GM12878 (cell line): ENCODE data around the gene THOC5. TPM values are rescaled to one million over a fixed set of nuclear protein-coding genes. Genes with fewer than 3 reads are reported as not detected.

Source experiments
- ASH2L ChIP-seq: fragments of 300-600, 200-600 bp; sonication (generic); IDR thresholded peaks from 2 replicates; pipeline ENCODE4 v1.6.1; 2017; ENCODE audit warnings: low read depth, mild to moderate bottlenecking, borderline replicate concordance
- BCLAF1 ChIP-seq: fragments of 450-650 bp; IDR thresholded peaks from 2 replicates; pipeline ENCODE4 v1.6.1; 2017; ENCODE audit warnings: antibody characterized with exemption, mild to moderate bottlenecking, moderate library complexity
- CREM ChIP-seq: IDR thresholded peaks from 2 replicates; pipeline ENCODE4 v1.6.1; 2014; ENCODE audit warnings: antibody characterized with exemption, low read depth
- EP300 ChIP-seq, 2 experiments: fragments of 150-350 bp in 1 of 2; IDR thresholded peaks; 2 replicates each; pipeline ENCODE4 v1.6.1; 2011 to 2012; ENCODE audit warnings: low read depth in 2 of 2, low read length in 2 of 2, borderline replicate concordance in 1 of 2, improper control_type of control experiment in 1 of 2, inconsistent platforms in 1 of 2; ENCODE audit not compliant: control insufficient read depth in 1 of 2
- HCFC1 ChIP-seq: fragments of 150-350 bp; IDR thresholded peaks from 2 replicates; pipeline ENCODE4 v1.6.1; 2014; ENCODE audit warnings: low read length
- HDAC2 ChIP-seq: fragments of 200-600 bp; sonication (generic); IDR thresholded peaks from 2 replicates; pipeline ENCODE4 v1.6.1; 2017
- JUND ChIP-seq: IDR thresholded peaks from 2 replicates; pipeline ENCODE4 v1.6.1; 2012; ENCODE audit warnings: low read depth, mild to moderate bottlenecking, low read length, improper control_type of control experiment, moderate library complexity
- MYB ChIP-seq: fragments of 150-350 bp; IDR thresholded peaks from 2 replicates; pipeline ENCODE4 v1.6.1; 2014; ENCODE audit warnings: mild to moderate bottlenecking, low read depth, low read length, borderline replicate concordance
- NRF1 ChIP-seq: conservative IDR thresholded peaks from 2 replicates; pipeline ENCODE4 v1.6.1; 2011; ENCODE audit warnings: mild to moderate bottlenecking, low read depth, low read length, improper control_type of control experiment
- PAX5 ChIP-seq: IDR thresholded peaks from 2 replicates; pipeline ENCODE4 v1.6.1; 2011; ENCODE audit warnings: low read depth, low read length, borderline replicate concordance
- POLR2AphosphoS5 ChIP-seq: IDR thresholded peaks from 2 replicates; pipeline ENCODE4 v1.6.1; 2011; ENCODE audit warnings: mild to moderate bottlenecking, low read length, inconsistent platforms
- RBBP5 ChIP-seq: fragments of 200-600 bp; sonication (generic); conservative IDR thresholded peaks from 2 replicates; pipeline ENCODE4 v1.6.1; 2016
- SP1 ChIP-seq: IDR thresholded peaks from one replicate; pipeline ENCODE4 v1.6.1; 2011; ENCODE audit warnings: low read depth, low read length
- SREBF2 ChIP-seq: IDR thresholded peaks from 2 replicates; pipeline ENCODE4 v1.6.1; 2012; ENCODE audit warnings: mild to moderate bottlenecking, low read length
- ZBTB33 ChIP-seq: fragments of 450-650 bp; IDR thresholded peaks from 2 replicates; pipeline ENCODE4 v1.6.1; 2017; ENCODE audit warnings: mild to moderate bottlenecking
- polyA plus RNA-seq, 11 experiments: library from polyadenylated mRNA; depleted of rRNA in 4 of 11; unstranded in 6 of 11; stranded (reverse) in 5 of 11; fragments of >200 nt; fragmentation: Nextera tagmentation in 4 of 11; fragmentation: Illumina TruSeq in 1 of 11; extraction: Ambion mirVana in 4 of 11; extraction: Trizol in 1 of 11; gene quantifications; 1 replicate in 1 of 11; 2 replicates in 10 of 11; pipeline versions ENCODE4 v1.2.1 to v1.2.3, GENCODE V29; 2011 to 2016; ENCODE audit warnings: inconsistent platforms in 2 of 11, missing spikeins in 2 of 11, low read depth in 1 of 11
- total RNA-seq, 4 experiments: library from RNA; depleted of rRNA in 3 of 4; stranded (reverse); fragments of >200 nt in 3 of 4; fragmentation: Illumina TruSeq in 1 of 4; extraction: Trizol in 1 of 4; gene quantifications; 2 replicates each; pipeline versions ENCODE4 v1.2.1 to v1.2.3, GENCODE V29; 2013 to 2021
- TF ChIP-seq, protein P1 (sequence below): IDR thresholded peaks from 2 replicates; pipeline ENCODE4 v1.6.1; 2011; ENCODE audit warnings: mild to moderate bottlenecking, low read depth, low read length, moderate library complexity; ENCODE audit not compliant: insufficient replicate concordance
- TF ChIP-seq, protein P2 (sequence below): fragments of 450-650 bp; IDR thresholded peaks from 2 replicates; pipeline ENCODE4 v1.6.1; 2016; ENCODE audit warnings: mild to moderate bottlenecking

Gene THOC5
- total and polyA plus RNA-seq, 10 of the 15 experiments (the other 5 are each of a cell fraction or from before 2014, with no cell fraction given): 20.9 to 44.9 (median 31.4) TPM

DNA sequence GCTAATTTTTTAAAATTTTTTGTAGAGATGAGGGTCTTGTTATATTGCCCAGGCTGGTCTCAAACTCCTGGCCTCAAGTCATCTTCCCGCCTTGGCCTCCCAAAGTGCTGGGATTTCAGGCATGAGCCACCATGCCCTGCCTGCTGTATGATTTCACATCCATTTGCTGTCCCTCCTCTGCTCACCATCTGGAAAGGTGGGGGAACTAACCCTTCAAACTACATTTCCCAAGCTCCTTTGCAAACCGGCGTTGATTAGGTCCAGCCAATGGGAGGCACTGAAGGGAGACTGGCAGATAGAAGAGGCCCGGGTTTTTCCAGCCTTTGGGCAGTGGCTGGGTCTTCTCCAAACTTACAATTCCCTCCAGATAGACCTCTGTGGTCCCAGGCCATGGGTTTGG is 95.8 kb downstream of the THOC5 start (continued):
- TF ChIP-seq CREM (peak; percentile 23; the same call in 1 of the 2 replicates), EP300 (IDR thresholded peaks at IDR 0.05; ENCODE audit: borderline replicate concordance in 1 of 2, control insufficient read depth in 1 of 2, low read depth in 2 of 2, low read length in 2 of 2) (no peak), NRF1 (no peak), HDAC2 (no peak), JUND (no peak), POLR2AphosphoS5 (no peak), ZBTB33 (no peak), ASH2L (no peak), PAX5 (no peak), SREBF2 (no peak), RBBP5 (no peak), MYB (no peak), SP1 (no peak), HCFC1 (peak; percentile 74), BCLAF1 (no peak)
- TF ChIP-seq, protein P1, sequence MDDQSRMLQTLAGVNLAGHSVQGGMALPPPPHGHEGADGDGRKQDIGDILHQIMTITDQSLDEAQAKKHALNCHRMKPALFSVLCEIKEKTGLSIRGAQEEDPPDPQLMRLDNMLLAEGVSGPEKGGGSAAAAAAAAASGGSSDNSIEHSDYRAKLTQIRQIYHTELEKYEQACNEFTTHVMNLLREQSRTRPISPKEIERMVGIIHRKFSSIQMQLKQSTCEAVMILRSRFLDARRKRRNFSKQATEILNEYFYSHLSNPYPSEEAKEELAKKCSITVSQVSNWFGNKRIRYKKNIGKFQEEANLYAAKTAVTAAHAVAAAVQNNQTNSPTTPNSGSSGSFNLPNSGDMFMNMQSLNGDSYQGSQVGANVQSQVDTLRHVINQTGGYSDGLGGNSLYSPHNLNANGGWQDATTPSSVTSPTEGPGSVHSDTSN: peak; percentile 48
- TF ChIP-seq, protein P2, sequence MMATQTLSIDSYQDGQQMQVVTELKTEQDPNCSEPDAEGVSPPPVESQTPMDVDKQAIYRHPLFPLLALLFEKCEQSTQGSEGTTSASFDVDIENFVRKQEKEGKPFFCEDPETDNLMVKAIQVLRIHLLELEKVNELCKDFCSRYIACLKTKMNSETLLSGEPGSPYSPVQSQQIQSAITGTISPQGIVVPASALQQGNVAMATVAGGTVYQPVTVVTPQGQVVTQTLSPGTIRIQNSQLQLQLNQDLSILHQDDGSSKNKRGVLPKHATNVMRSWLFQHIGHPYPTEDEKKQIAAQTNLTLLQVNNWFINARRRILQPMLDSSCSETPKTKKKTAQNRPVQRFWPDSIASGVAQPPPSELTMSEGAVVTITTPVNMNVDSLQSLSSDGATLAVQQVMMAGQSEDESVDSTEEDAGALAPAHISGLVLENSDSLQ: peak; percentile 76
